Suprapubic skin (tissue), 4 donors: ENCODE data around the gene TECTA. TPM values are rescaled to one million over a fixed set of nuclear protein-coding genes. Genes with fewer than 3 reads are reported as not detected.

ENCODE experiments used
- DNase-seq, 2 donors: peaks; one replicate each; pipeline ENCODE4 v3.0.0-alpha.2; 2019; ENCODE audit warnings: low spot score in 2 of 2
- H3K27ac ChIP-seq: fragments of 200-600 bp; sonication (generic); one replicate; pipeline ENCODE4 v1.5.1; 2019
- H3K27me3 ChIP-seq: fragments of 200-600 bp; sonication (generic); one replicate; pipeline ENCODE4 v1.5.1; 2019
- H3K36me3 ChIP-seq: fragments of 200-600 bp; sonication (generic); one replicate; pipeline ENCODE4 v1.5.1; 2019
- H3K4me1 ChIP-seq: fragments of 200-600 bp; sonication (generic); one replicate; pipeline ENCODE4 v1.5.1; 2019
- H3K4me3 ChIP-seq: fragments of 200-600 bp; sonication (generic); one replicate; pipeline ENCODE4 v1.5.1; 2019; ENCODE audit warnings: mild to moderate bottlenecking
- H3K9me3 ChIP-seq: fragments of 200-600 bp; sonication (generic); one replicate; pipeline ENCODE4 v1.5.1; 2019
- CTCF ChIP-seq, 2 donors: fragments of 200-600 bp in 1 of 2; fragments of 450-650 bp in 1 of 2; sonication (generic) in 1 of 2; IDR thresholded peaks; one replicate each; pipeline ENCODE4 v1.5.1; 2016 to 2019; ENCODE audit warnings: antibody characterized with exemption in 2 of 2, mild to moderate bottlenecking in 1 of 2, moderate library complexity in 1 of 2
- EP300 ChIP-seq: sonication (generic); formaldehyde crosslinking; IDR thresholded peaks from one replicate; pipeline ENCODE4 v1.6.1; 2017; ENCODE audit warnings: antibody characterized with exemption
- POLR2A ChIP-seq, 2 donors: fragments of 450-650 bp; IDR thresholded peaks; one replicate each; pipeline ENCODE4 v1.6.1; 2017; ENCODE audit warnings: antibody characterized with exemption in 2 of 2, mild to moderate bottlenecking in 2 of 2, moderate library complexity in 2 of 2
- POLR2AphosphoS5 ChIP-seq, 3 donors: sonication (generic); formaldehyde crosslinking; IDR thresholded peaks; one replicate each; pipeline ENCODE4 v1.6.1; 2017; ENCODE audit warnings: antibody characterized with exemption in 3 of 3
- WGBS: methylation state at CpG from one replicate; pipeline ENCODE4 v1.1.5; 2018; 5-methylcytosine and 5-hydroxymethylcytosine counted together
- total RNA-seq, 4 donors: library from RNA; depleted of rRNA; stranded (reverse); fragments of >200 nt; gene quantifications; one replicate each; pipeline ENCODE4 v1.1.0, GENCODE V29; 2016

TECTA gene
- total RNA-seq, 4 donors from 2014 or later: 0.19 to 1.4 (median 0.62) TPM

GRCh38 chr11:121137005-121137404 is 36.0 kb downstream of the TECTA start:
- no peak for DNase-seq
- Histone ChIP-seq H3K4me3 (no peak overlapping the region), H3K27me3 (no peaks in the 10 kb centered on the region), H3K4me1 (no peaks in the 10 kb centered on the region), H3K9me3 (no peaks in the 10 kb centered on the region), H3K36me3 (no peaks in the 10 kb centered on the region), H3K27ac (no peak overlapping the region)
- 95% methylated on average over 11 of the region's 11 CpGs for WGBS
- no peak for TF ChIP-seq POLR2A (IDR thresholded peaks at IDR 0.05)

GRCh38 chr11:121138259-121138658 is 37.2 kb downstream of the TECTA start:
- no peak for DNase-seq
- WGBS: 96% methylated on average over 5 of the region's 5 CpGs
- Histone ChIP-seq H3K4me3 (no peak overlapping the region), H3K27ac (no peak overlapping the region), H3K27me3 (no peaks in the 10 kb centered on the region), H3K4me1 (no peaks in the 10 kb centered on the region), H3K36me3 (no peaks in the 10 kb centered on the region), H3K9me3 (no peaks in the 10 kb centered on the region)
- TF ChIP-seq POLR2A (IDR thresholded peaks at IDR 0.05) (no peak), POLR2AphosphoS5 (IDR thresholded peaks at IDR 0.05) (no peak), CTCF (IDR thresholded peaks at IDR 0.05) (no peak), EP300 (no peak)

GRCh38 chr11:121140369-121140768 is 39.3 kb downstream of the TECTA start:
- 64% methylated on average over 7 of the region's 8 CpGs for WGBS
- Histone ChIP-seq H3K4me3 (no peak overlapping the region), H3K9me3 (no peaks in the 10 kb centered on the region), H3K27me3 (no peaks in the 10 kb centered on the region), H3K4me1 (no peaks in the 10 kb centered on the region), H3K27ac (no peak overlapping the region), H3K36me3 (no peaks in the 10 kb centered on the region)
- no peak for TF ChIP-seq POLR2AphosphoS5 (IDR thresholded peaks at IDR 0.05)
- TF ChIP-seq EP300: no peak
- no peak for DNase-seq

- H3K27ac ChIP-seq: no peak overlapping the region
- 88% methylated on average over 1 of the region's 1 CpG for WGBS
- H3K4me1 ChIP-seq: no peaks in the 10 kb centered on the region
- no peaks in the 10 kb centered on the region for H3K36me3 ChIP-seq
- H3K4me3 ChIP-seq: no peak overlapping the region
- H3K9me3 ChIP-seq: no peaks in the 10 kb centered on the region
- TF ChIP-seq POLR2A (IDR thresholded peaks at IDR 0.05) (no peak), CTCF (IDR thresholded peaks at IDR 0.05) (no peak), POLR2AphosphoS5 (IDR thresholded peaks at IDR 0.05) (no peak), EP300 (no peak)
- H3K27me3 ChIP-seq: no peaks in the 10 kb centered on the region
- no peak for DNase-seq
Observed at GRCh38 chr11:121141066-121141465, 40.0 kb downstream of the TECTA start.

- no peak for DNase-seq
- H3K27ac ChIP-seq: no peak overlapping the region
- H3K4me1 ChIP-seq: no peaks in the 10 kb centered on the region
- TF ChIP-seq POLR2A (IDR thresholded peaks at IDR 0.05) (no peak), CTCF (IDR thresholded peaks at IDR 0.05) (no peak), EP300 (no peak), POLR2AphosphoS5 (IDR thresholded peaks at IDR 0.05) (no peak)
- H3K36me3 ChIP-seq: no peaks in the 10 kb centered on the region
- H3K27me3 ChIP-seq: no peaks in the 10 kb centered on the region
- no peaks in the 10 kb centered on the region for H3K9me3 ChIP-seq
- no peak overlapping the region for H3K4me3 ChIP-seq
- WGBS: 86% methylated on average over 4 of the region's 5 CpGs
Observed at GRCh38 chr11:121143921-121144320, 42.9 kb downstream of the TECTA start.

DNA sequence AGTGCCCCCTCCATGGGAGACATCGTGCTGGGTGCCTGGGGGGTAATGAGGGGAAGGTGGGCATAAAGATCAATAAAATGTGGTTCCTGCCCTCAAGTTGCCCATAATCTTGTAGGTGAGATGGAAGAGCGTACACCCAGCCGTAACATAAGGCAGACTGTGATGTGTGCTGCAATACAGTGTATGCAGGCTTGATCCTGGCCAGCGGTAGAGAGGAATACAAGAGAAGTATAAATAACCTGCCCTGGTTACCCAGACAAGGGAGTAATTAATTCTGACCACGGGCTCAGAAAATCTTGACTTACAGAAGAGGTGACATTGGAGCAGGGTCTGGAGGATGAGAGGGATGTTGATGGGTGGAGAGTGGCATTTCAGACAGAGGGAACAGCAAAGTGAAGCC is 43.7 kb downstream of the TECTA start:
- no peaks in the 10 kb centered on the region for H3K27me3 ChIP-seq
- H3K9me3 ChIP-seq: no peaks in the 10 kb centered on the region
- no peak overlapping the region for H3K27ac ChIP-seq
- no peak overlapping the region for H3K4me3 ChIP-seq
- TF ChIP-seq CTCF (IDR thresholded peaks at IDR 0.05) (no peak), POLR2AphosphoS5 (IDR thresholded peaks at IDR 0.05) (no peak), EP300 (no peak)
- DNase-seq: no peak
- no peaks in the 10 kb centered on the region for H3K36me3 ChIP-seq
- H3K4me1 ChIP-seq: no peaks in the 10 kb centered on the region
- 84% methylated on average over 5 of the region's 5 CpGs for WGBS
